SHP77 (cell line): ENCODE data around the gene TMEM223.
"Not testable (repeated sequence)": the region's sequence is repeated elsewhere in the genome, so short reads cannot be mapped to it uniquely, and the experiment has no call there.

Experiments
- DNase-seq, 2 experiments: peaks; one replicate each; lab custom pipeline; 2025; lab: John Stamatoyannopoulos, UW

The TMEM223 gene

DNA sequence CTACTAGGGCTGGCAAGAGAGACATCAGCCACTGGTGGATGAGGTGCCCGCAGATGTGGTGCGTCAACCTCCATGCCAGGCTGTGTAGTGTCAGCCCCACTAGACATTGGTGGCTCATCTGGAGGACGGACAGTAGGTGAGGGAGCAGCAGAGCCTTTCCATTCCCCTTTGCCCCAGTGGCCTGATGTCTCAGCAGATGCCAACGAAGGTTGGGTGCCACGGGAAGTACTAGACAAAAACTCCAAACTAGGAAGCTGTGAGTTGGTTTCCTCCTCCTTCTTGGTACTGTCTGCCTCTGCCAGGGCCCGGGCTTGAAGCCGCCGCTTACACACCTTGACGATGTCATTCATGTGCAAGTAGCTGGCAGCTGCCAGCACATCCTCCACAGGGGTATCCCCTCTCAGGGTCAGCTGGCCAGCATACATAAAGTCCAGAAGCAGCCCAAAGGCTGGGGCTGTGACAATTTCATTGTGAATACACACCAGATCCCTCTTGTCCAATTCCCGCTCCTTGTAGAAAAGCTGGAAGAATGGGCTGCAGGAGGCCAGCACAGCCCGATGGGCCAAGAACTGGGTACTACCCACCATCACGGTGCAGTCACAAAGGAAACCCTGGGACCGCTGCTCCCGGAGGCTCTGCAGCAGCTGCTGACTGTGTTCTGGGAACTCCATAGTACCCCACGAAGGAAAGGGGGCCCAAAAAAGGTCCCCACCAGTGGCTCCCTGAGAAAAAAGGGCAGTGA, 38.6 kb downstream of the TMEM223 start:
- DNase-seq: no peak

DNA sequence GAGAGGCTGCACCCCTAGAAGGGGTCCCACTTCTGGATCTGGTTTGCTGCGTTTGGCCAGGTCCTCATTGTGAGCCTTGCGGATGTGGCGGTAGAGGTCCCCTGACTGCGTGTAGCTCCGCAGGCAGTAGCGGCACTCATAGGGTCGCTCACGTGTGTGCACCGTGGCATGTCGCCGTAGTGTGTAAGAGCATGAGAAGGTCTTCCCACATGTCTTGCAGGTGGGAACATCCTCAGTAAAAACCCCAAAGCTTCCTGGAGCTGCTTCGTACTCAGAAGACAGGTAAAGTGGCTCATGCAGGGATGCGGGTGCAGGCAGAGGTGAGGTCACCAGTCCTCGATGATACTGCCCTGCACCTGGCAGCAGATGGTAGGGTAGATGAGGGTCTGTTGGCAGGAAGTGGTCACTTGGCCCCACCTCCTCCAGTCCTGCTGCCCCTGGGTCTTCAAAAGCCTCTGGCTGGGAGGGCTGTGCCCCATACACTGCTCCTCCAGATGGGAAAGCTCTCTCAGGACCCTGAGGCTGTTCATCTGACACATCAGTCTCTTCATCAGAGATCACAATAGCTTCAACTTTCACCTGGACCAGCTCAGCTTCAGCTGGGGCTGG, 39.5 kb downstream of the TMEM223 start:
- no peak for DNase-seq

DNA sequence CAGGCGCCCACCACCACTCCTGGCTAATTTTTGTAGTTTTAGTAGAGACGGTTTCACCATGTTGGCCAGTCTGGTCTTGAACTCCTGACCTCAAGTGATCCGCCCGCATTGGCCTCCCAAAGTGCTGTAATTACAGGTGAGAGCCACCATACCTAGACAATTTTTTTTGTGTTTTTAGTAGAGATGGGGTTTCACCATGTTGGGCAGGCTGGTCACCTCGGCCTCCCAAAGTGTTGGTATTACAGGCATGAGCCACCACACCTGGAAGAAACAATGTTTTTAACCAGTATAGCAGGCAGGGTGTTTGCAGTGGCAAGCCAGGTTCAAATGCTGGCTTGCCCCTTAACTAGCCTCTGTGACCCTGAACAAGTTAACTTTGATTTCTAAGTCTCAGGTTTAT, 41.9 kb downstream of the TMEM223 start:
- DNase-seq: not testable (repeated sequence)

DNA sequence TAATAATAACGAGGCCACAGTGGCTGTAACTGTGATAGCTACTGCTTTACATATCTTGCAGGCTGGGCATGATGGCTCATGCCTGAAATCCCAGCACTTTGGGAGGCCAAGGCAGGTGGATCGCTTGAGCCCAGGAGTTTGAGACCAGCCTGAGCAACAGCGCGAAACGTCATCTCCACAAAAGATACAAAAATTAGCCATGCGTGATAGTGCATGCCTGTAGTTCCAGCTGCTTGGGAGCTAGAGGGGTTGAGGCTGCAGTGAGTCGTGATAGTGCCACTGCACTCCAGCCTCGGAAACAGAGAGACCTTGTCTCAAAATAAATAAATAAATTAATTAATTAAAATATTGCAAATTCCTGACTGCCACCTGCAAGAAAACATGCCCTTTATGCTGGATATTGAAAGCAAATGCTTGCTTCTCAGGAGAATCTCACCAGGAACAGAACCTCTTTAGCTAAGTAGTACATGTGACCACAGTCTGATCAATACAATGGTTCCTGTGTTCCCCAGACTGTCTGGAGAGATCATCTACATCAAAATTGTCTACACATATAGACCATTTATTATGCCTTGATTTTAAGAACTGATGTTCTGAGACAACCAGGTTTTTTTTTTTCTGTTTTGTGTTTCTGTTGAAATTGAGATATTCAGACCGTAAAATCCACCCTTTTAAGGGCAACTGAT, 44.2 kb downstream of the TMEM223 start:
- no peak for DNase-seq
